HepG2 (cell line): Measurements from ENCODE around the gene C1orf115. TPM values are rescaled to one million over a fixed set of nuclear protein-coding genes. Genes with fewer than 3 reads are reported as not detected.

ENCODE experiments used
- ATAC-seq: fragments of 200-7000 bp; cut with Tn5 transposase; 3 replicates; pipeline ENCODE4 v1.9.1; 2020; ENCODE audit warnings: mild to moderate bottlenecking, moderate library complexity
- BruUV-seq: library from RNA; stranded (reverse); fragments of 400-500 nt; replicated peaks from 2 replicates; lab custom pipeline; 2021; lab: Mats Ljungman, UMichigan
- CTCF ChIA-PET: fragments of 300-600 bp; formaldehyde crosslinking; extraction: SDS; loops from one replicate; lab custom pipeline; 2021; ENCODE audit warnings: low total read pairs, inconsistent platforms, low intra/inter-chr PET ratio; lab: Yijun Ruan, JAX
- POLR2A ChIA-PET: fragments of 350-600 bp; sonication (Branson Sonifier 250); formaldehyde crosslinking; loops from one replicate; lab custom pipeline; 2020; ENCODE audit warnings: antibody characterized with exemption, inconsistent platforms; lab: Yijun Ruan, JAX
- DNase-seq: peaks from one replicate; pipeline ENCODE4 v3.0.0-alpha.2; 2015; ENCODE audit warnings: low spot score
- FAIRE-seq: peaks from 3 replicates; lab custom pipeline; 2011; peaks lifted over from hg19 to GRCh38; lab: Jason Lieb, UNC
- H2AFZ ChIP-seq: one replicate; pipeline ENCODE4 v1.6.1; 2011; ENCODE audit warnings: low read length, inconsistent platforms
- H3K27ac ChIP-seq: fragments of 300-600 bp; 3 replicates; pipeline ENCODE4 v1.8.0; 2011; ENCODE audit warnings: mixed run types, mild to moderate bottlenecking, mixed read lengths, low read length, inconsistent platforms; ENCODE audit not compliant: insufficient read depth; ENCODE audit errors: extremely low read length
- H3K27me3 ChIP-seq, 2 experiments: fragments of 200-600 bp in 1 of 2; 2 replicates in 1 of 2; 3 replicates in 1 of 2; pipeline versions ENCODE4 v1.6.0 to v1.8.0; 2011; ENCODE audit warnings: low read length in 2 of 2, mild to moderate bottlenecking in 2 of 2, moderate library complexity in 2 of 2, inconsistent platforms in 1 of 2; ENCODE audit not compliant: insufficient read depth in 2 of 2, control insufficient read depth in 1 of 2
- H3K36me3 ChIP-seq, 2 experiments: fragments of 200-600 bp in 1 of 2; replicated peaks in 1 of 2; 2 replicates in 1 of 2; 3 replicates in 1 of 2; pipeline versions ENCODE4 v1.5.1 to v1.8.0; 2011; ENCODE audit warnings: low read length in 2 of 2, inconsistent platforms in 1 of 2; ENCODE audit not compliant: insufficient read depth in 2 of 2, control insufficient read depth in 1 of 2
- H3K4me1 ChIP-seq: 2 replicates; pipeline ENCODE4 v1.5.1; 2012; ENCODE audit warnings: low read length, inconsistent platforms; ENCODE audit not compliant: insufficient read depth
- H3K4me2 ChIP-seq: 2 replicates; pipeline ENCODE4 v1.6.0; 2011; ENCODE audit warnings: low read depth, low read length, inconsistent platforms
- H3K4me3 ChIP-seq, 3 experiments: fragments of 200-600 bp in 1 of 3; sonication (generic), shearing (Covaris generic) in 1 of 3; replicated peaks in 1 of 3; 2 replicates each; pipeline ENCODE4 v1.5.1; 2011 to 2016; ENCODE audit warnings: low read length in 3 of 3, inconsistent platforms in 2 of 3, low read depth in 2 of 3, mild to moderate bottlenecking in 2 of 3, control low read depth in 1 of 3, mixed read lengths in 1 of 3; ENCODE audit not compliant: insufficient read depth in 1 of 3
- H3K79me2 ChIP-seq: one replicate; pipeline ENCODE4 v1.6.1; 2011; ENCODE audit warnings: low read length, inconsistent platforms; ENCODE audit not compliant: insufficient read depth
- H3K9ac ChIP-seq: 2 replicates; pipeline ENCODE4 v1.6.0; 2011; ENCODE audit warnings: mild to moderate bottlenecking, low read depth, low read length, inconsistent platforms; ENCODE audit not compliant: insufficient read depth
- H3K9me3 ChIP-seq: 2 replicates; pipeline ENCODE4 v1.5.1; 2012; ENCODE audit warnings: mild to moderate bottlenecking, low read length
- H4K20me1 ChIP-seq: 2 replicates; pipeline ENCODE4 v1.6.0; 2011; ENCODE audit warnings: inconsistent platforms, mild to moderate bottlenecking, low read length, moderate library complexity; ENCODE audit not compliant: insufficient read depth
- CCDC6 ChIP-seq: sonication (generic); formaldehyde crosslinking; IDR thresholded peaks from 2 replicates; pipeline ENCODE4 v1.8.1; 2022; ENCODE audit warnings: mild to moderate bottlenecking, missing genetic modification reagents, moderate library complexity
- ZHX1 ChIP-seq: sonication (generic); formaldehyde crosslinking; IDR thresholded peaks from 2 replicates; pipeline ENCODE4 v1.8.1; 2022; ENCODE audit warnings: low read depth, mild to moderate bottlenecking, missing genetic modification reagents
- ZNF280D ChIP-seq: sonication (generic); formaldehyde crosslinking; IDR thresholded peaks from 2 replicates; pipeline ENCODE4 v1.5.1; 2020; ENCODE audit warnings: mild to moderate bottlenecking, missing genetic modification reagents
- ZNF670 ChIP-seq: sonication (generic); formaldehyde crosslinking; IDR thresholded peaks from 2 replicates; pipeline ENCODE4 v1.8.0; 2022; ENCODE audit warnings: mild to moderate bottlenecking, missing genetic modification reagents, borderline replicate concordance
- ZNF678 ChIP-seq: sonication (generic); formaldehyde crosslinking; IDR thresholded peaks from 2 replicates; pipeline ENCODE4 v1.4.0; 2020; ENCODE audit warnings: mild to moderate bottlenecking, missing genetic modification reagents
- WGBS: methylation state at CpG from one replicate; pipeline ENCODE4 v1.1.6; 2017; ENCODE audit warnings: low lambda C conversion rate; 5-methylcytosine and 5-hydroxymethylcytosine counted together
- in situ Hi-C: cut with HindIII; loops from 2 replicates; pipeline ENCODE4 v1.10.0; 2017; ENCODE audit warnings: low pct_unique_long_range_greater_than_20kb; ENCODE audit not compliant: extremely low pct_ligation_motif_present
- intact Hi-C: fragments of 100-400 bp; cut with micrococcal nuclease; formaldehyde crosslinking; loops from one replicate; pipeline ENCODE4 v1.10.0; 2022; ENCODE audit not compliant: unreplicated experiment
- polyA plus RNA-seq, 8 experiments: library from polyadenylated mRNA; depleted of rRNA in 3 of 8; stranded (reverse) in 7 of 8; unstranded in 1 of 8; fragments of >200 nt; fragmentation: Illumina TruSeq in 4 of 8; extraction: Trizol in 4 of 8; gene quantifications; 2 replicates each; pipeline versions ENCODE4 v1.2.1 to v1.2.3, GENCODE V29; 2011 to 2016; ENCODE audit warnings: low read depth in 4 of 8, missing spikeins in 1 of 8, mixed read lengths in 1 of 8; ENCODE audit not compliant: insufficient read depth in 1 of 8
- total RNA-seq, 5 experiments: library from RNA; depleted of rRNA; stranded (reverse); fragments of >200 nt; fragmentation: Illumina TruSeq; extraction: Trizol; gene quantifications; 2 replicates each; pipeline ENCODE4 v1.2.3, GENCODE V29; 2016; ENCODE audit warnings: low read depth in 1 of 5

C1orf115 gene
- total and polyA plus RNA-seq, 2 of the 13 experiments (the other 11 are each of a cell fraction or from before 2014, with no cell fraction given), result 25.2 to 85.9 TPM

- intact Hi-C loops (loop anchor here (1.0 to 2.0 kb wide), 4 partner anchors 44 to 87 kb away; partner anchors contain the start of gene MTARC2), in situ Hi-C loops (loop anchor here (5.0 kb wide), 1 partner anchor 88 kb away; no protein-coding TSS in a partner anchor)
- no peak for ATAC-seq
- no peaks in the 10 kb centered on the region for H3K36me3 ChIP-seq
- no peaks in the 10 kb centered on the region for H3K9me3 ChIP-seq
- DNase-seq, result no peak
- no peaks in the 10 kb centered on the region for H4K20me1 ChIP-seq
- no peak overlapping the region for H3K27ac ChIP-seq
- 46% methylated on average over 14 of the region's 14 CpGs for WGBS
- peaks cover 33% of the 10 kb centered on the region for H3K79me2 ChIP-seq
- no peaks in the 10 kb centered on the region; a peak in 2 of 5 replicates for H3K27me3 ChIP-seq
- TF ChIP-seq ZNF670 (CRISPR knock-in tag) (0 out of 2 replicates have a peak, but pooled peaks have one; percentile 10), ZNF678 (CRISPR knock-in tag) (no peak), ZNF280D (CRISPR knock-in tag) (0 out of 2 replicates have a peak, but pooled peaks have one; percentile 18), CCDC6 (CRISPR knock-in tag) (no peak), ZHX1 (peak; percentile 42; the same call in 1 of the 2 replicates)
- H3K4me3 ChIP-seq, result peak overlapping the region in 1 of 3 experiments; percentile 81; a peak in 3 of 6 replicates
- H3K4me2 ChIP-seq, result peak overlapping the region; percentile 77
- H2AFZ ChIP-seq, result no peak overlapping the region
- BruUV-seq, result no TSS peak
- ChIA-PET CTCF (interaction anchor here (1.2 to 2.8 kb wide), 6 partner anchors 8 to 87 kb away, joined by 3 to 34 read pairs (median 10); no protein-coding TSS in a partner anchor), POLR2A (no interaction called here)
- no peak overlapping the region for H3K9ac ChIP-seq
- no peak for FAIRE-seq
- H3K4me1 ChIP-seq, result peaks cover 41% of the 10 kb centered on the region
Observed at GRCh38 chr1:220689666-220690065, 497 bp upstream of the C1orf115 start.
